ENCODE measurements around the gene TRIM6. TPM values are rescaled to one million over a fixed set of nuclear protein-coding genes. Genes with fewer than 3 reads are reported as not detected.

Gene TRIM6
- polyA plus RNA-seq, 2 of the 4 experiments (the other 2 are of a cell fraction) = 22.6 to 52.8 TPM

DNA sequence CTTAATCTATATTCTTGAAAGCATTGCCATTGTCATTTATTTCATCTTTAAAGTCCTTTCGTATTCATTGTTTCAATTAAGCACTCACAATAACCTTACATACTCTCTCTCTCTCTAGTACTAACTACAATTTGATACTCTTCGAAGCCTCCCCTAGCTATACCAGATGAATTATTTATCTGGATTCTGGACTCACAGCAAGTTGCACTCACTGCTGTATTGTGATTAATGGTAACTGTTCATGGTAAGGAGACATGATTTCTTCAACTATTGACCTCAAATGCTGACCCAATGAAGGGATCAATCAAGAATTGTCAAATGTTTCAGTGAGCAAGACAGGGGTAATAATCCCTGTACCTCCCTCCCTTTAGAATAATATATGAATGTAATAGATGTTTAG, 21.8 kb upstream of the TRIM6 start:
- TF ChIP-seq MYC (IDR thresholded peaks at IDR 0.05; ENCODE audit: borderline replicate concordance, low read length) (no peak), FOSB (CRISPR knock-in tag; IDR thresholded peaks at IDR 0.05) (no peak), GATA3 (IDR thresholded peaks at IDR 0.05; ENCODE audit: borderline replicate concordance) (no peak), NFE2L2 (conservative IDR thresholded peaks at IDR 0.05; ENCODE audit: low read length) (no peak), RAD21 (conservative IDR thresholded peaks at IDR 0.05 in 1 of 2, IDR thresholded peaks at IDR 0.05 in 1 of 2) (no peak), CHD4 (IDR thresholded peaks at IDR 0.05; ENCODE audit: borderline replicate concordance) (no peak), NR3C1 (IDR thresholded peaks at IDR 0.05) (no peak), POLR2AphosphoS2 (conservative IDR thresholded peaks at IDR 0.05; ENCODE audit: low read length) (no peak), TP53 (CRISPR knock-in tag; IDR thresholded peaks at IDR 0.05) (no peak), ZC3H11A (IDR thresholded peaks at IDR 0.05) (no peak)
- TF ChIP-seq, protein P1, sequence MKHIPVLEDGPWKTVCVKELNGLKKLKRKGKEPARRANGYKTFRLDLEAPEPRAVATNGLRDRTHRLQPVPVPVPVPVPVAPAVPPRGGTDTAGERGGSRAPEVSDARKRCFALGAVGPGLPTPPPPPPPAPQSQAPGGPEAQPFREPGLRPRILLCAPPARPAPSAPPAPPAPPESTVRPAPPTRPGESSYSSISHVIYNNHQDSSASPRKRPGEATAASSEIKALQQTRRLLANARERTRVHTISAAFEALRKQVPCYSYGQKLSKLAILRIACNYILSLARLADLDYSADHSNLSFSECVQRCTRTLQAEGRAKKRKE (CRISPR knock-in tag; IDR thresholded peaks at IDR 0.05; ENCODE audit: low read depth) = no peak
- WGBS (ENCODE audit: missing lambda C conversion rate) = 69% methylated on average over 2 of the region's 2 CpGs
- H3K4me2 ChIP-seq = no peak overlapping the region
- DNase-seq (ENCODE audit: low read depth in 1 of 2, low spot score in 1 of 2) (no peak), ATAC-seq (no peak), FAIRE-seq (no peak)
- no peak overlapping the region for H3K27ac ChIP-seq
- H3K4me3 ChIP-seq = no peak overlapping the region
- ChIA-PET POLR2A (no interaction called here), CTCF (no interaction called here)
- H3K4me1 ChIP-seq = no peaks in the 10 kb centered on the region
- no peaks in the 10 kb centered on the region for H3K9me3 ChIP-seq

DNA sequence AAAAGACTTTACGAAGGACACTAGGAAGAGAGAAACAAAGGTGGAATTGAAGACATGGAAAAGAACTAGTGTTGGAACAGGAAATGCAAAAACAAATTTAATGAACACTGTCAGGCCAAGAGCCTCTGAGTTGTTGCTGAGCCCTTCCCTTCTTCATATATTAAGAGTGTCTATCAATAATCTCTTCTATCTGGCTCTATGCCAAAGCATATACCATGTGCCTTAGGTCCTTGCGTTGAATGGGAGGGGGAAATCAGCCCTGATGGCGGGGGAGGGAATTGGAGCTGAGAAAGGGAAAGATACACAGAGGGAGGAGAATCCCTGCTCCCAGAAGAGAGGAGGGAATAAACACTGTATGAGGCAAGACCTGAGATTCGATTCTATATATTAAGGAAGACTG, 21.3 kb upstream of the TRIM6 start:
- Histone ChIP-seq H3K27ac (no peak overlapping the region), H3K9me3 (no peaks in the 10 kb centered on the region), H3K4me2 (no peak overlapping the region), H3K4me3 (no peak overlapping the region), H3K4me1 (no peaks in the 10 kb centered on the region)
- TF ChIP-seq CBX8 (IDR thresholded peaks at IDR 0.05) = no peak
- no peak for TF ChIP-seq HDAC2 (IDR thresholded peaks at IDR 0.05)
- no peak for TF ChIP-seq EHF (CRISPR knock-in tag; IDR thresholded peaks at IDR 0.05)
- TF ChIP-seq CHD2 (IDR thresholded peaks at IDR 0.05; ENCODE audit: low read length, partially characterized antibody) = no peak
- TF ChIP-seq, protein P2, sequence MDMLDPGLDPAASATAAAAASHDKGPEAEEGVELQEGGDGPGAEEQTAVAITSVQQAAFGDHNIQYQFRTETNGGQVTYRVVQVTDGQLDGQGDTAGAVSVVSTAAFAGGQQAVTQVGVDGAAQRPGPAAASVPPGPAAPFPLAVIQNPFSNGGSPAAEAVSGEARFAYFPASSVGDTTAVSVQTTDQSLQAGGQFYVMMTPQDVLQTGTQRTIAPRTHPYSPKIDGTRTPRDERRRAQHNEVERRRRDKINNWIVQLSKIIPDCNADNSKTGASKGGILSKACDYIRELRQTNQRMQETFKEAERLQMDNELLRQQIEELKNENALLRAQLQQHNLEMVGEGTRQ (IDR thresholded peaks at IDR 0.05) = no peak
- TF ChIP-seq RNF2 (IDR thresholded peaks at IDR 0.05; ENCODE audit: borderline replicate concordance, low read depth) = no peak
- TF ChIP-seq, protein P3, sequence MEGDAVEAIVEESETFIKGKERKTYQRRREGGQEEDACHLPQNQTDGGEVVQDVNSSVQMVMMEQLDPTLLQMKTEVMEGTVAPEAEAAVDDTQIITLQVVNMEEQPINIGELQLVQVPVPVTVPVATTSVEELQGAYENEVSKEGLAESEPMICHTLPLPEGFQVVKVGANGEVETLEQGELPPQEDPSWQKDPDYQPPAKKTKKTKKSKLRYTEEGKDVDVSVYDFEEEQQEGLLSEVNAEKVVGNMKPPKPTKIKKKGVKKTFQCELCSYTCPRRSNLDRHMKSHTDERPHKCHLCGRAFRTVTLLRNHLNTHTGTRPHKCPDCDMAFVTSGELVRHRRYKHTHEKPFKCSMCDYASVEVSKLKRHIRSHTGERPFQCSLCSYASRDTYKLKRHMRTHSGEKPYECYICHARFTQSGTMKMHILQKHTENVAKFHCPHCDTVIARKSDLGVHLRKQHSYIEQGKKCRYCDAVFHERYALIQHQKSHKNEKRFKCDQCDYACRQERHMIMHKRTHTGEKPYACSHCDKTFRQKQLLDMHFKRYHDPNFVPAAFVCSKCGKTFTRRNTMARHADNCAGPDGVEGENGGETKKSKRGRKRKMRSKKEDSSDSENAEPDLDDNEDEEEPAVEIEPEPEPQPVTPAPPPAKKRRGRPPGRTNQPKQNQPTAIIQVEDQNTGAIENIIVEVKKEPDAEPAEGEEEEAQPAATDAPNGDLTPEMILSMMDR (IDR thresholded peaks at IDR 0.05) = no peak
- no peak for TF ChIP-seq FOSB (CRISPR knock-in tag; IDR thresholded peaks at IDR 0.05)
- TF ChIP-seq ESRRA (IDR thresholded peaks at IDR 0.05; ENCODE audit: borderline replicate concordance, low read length) = no peak
- TF ChIP-seq RFX5 (IDR thresholded peaks at IDR 0.05) = no peak
- TF ChIP-seq, protein P1 (CRISPR knock-in tag; IDR thresholded peaks at IDR 0.05; ENCODE audit: low read depth) = no peak
- no peak for TF ChIP-seq MAFK (IDR thresholded peaks at IDR 0.05; ENCODE audit: partially characterized antibody)
- TF ChIP-seq EHMT2 (IDR thresholded peaks at IDR 0.05; ENCODE audit: low read depth) = no peak
- TF ChIP-seq, protein P4, sequence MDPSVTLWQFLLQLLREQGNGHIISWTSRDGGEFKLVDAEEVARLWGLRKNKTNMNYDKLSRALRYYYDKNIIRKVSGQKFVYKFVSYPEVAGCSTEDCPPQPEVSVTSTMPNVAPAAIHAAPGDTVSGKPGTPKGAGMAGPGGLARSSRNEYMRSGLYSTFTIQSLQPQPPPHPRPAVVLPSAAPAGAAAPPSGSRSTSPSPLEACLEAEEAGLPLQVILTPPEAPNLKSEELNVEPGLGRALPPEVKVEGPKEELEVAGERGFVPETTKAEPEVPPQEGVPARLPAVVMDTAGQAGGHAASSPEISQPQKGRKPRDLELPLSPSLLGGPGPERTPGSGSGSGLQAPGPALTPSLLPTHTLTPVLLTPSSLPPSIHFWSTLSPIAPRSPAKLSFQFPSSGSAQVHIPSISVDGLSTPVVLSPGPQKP (IDR thresholded peaks at IDR 0.05; ENCODE audit: low read depth, low read length) = no peak
- TF ChIP-seq, protein P5, sequence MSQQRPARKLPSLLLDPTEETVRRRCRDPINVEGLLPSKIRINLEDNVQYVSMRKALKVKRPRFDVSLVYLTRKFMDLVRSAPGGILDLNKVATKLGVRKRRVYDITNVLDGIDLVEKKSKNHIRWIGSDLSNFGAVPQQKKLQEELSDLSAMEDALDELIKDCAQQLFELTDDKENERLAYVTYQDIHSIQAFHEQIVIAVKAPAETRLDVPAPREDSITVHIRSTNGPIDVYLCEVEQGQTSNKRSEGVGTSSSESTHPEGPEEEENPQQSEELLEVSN (IDR thresholded peaks at IDR 0.05; ENCODE audit: borderline replicate concordance, low read depth) = no peak
- TF ChIP-seq MAZ (IDR thresholded peaks at IDR 0.05; ENCODE audit: borderline replicate concordance, low read depth, low read length) = no peak
- TF ChIP-seq, protein P6, sequence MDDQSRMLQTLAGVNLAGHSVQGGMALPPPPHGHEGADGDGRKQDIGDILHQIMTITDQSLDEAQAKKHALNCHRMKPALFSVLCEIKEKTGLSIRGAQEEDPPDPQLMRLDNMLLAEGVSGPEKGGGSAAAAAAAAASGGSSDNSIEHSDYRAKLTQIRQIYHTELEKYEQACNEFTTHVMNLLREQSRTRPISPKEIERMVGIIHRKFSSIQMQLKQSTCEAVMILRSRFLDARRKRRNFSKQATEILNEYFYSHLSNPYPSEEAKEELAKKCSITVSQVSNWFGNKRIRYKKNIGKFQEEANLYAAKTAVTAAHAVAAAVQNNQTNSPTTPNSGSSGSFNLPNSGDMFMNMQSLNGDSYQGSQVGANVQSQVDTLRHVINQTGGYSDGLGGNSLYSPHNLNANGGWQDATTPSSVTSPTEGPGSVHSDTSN (IDR thresholded peaks at IDR 0.05) = no peak
- ATAC-seq (no peak), DNase-seq (ENCODE audit: low read depth in 1 of 2, low spot score in 1 of 2) (no peak), FAIRE-seq (no peak)
- POLR2A ChIA-PET = no interaction called here
- 19% methylated on average over 4 of the region's 4 CpGs for WGBS (ENCODE audit: missing lambda C conversion rate)
- CTCF ChIA-PET = no interaction called here
